GM12878 (cell line): Measurements from ENCODE around the gene YY1. TPM values are rescaled to one million over a fixed set of nuclear protein-coding genes. Genes with fewer than 3 reads are reported as not detected.
A peak's percentile ranks its signal among the peaks of the same experiment; 100 is the strongest.

Experiments
- BACH1 ChIP-seq: fragments of 450-650 bp; IDR thresholded peaks from 2 replicates; pipeline ENCODE4 v1.6.1; 2017; ENCODE audit warnings: mild to moderate bottlenecking, borderline replicate concordance
- BRCA1 ChIP-seq: IDR thresholded peaks from 2 replicates; pipeline ENCODE4 v1.6.1; 2011; ENCODE audit warnings: low read depth, low read length, improper control_type of control experiment
- EP300 ChIP-seq, 2 experiments: fragments of 150-350 bp in 1 of 2; IDR thresholded peaks; 2 replicates each; pipeline ENCODE4 v1.6.1; 2011 to 2012; ENCODE audit warnings: low read depth in 2 of 2, low read length in 2 of 2, borderline replicate concordance in 1 of 2, improper control_type of control experiment in 1 of 2, inconsistent platforms in 1 of 2; ENCODE audit not compliant: control insufficient read depth in 1 of 2
- HDAC2 ChIP-seq: fragments of 200-600 bp; sonication (generic); IDR thresholded peaks from 2 replicates; pipeline ENCODE4 v1.6.1; 2017
- IKZF1 ChIP-seq: fragments of 450-650 bp; conservative IDR thresholded peaks from 2 replicates; pipeline ENCODE4 v1.6.1; 2017; ENCODE audit warnings: antibody characterized with exemption, mild to moderate bottlenecking
- MTA2 ChIP-seq: fragments of 450-650 bp; IDR thresholded peaks from 2 replicates; pipeline ENCODE4 v1.6.1; 2016; ENCODE audit warnings: low read depth, mild to moderate bottlenecking, moderate library complexity
- MXI1 ChIP-seq: fragments of 150-350 bp; IDR thresholded peaks from 2 replicates; pipeline ENCODE4 v1.6.1; 2011; ENCODE audit warnings: low read depth, mild to moderate bottlenecking, inconsistent platforms, low read length, improper control_type of control experiment
- MYB ChIP-seq: fragments of 150-350 bp; IDR thresholded peaks from 2 replicates; pipeline ENCODE4 v1.6.1; 2014; ENCODE audit warnings: mild to moderate bottlenecking, low read depth, low read length, borderline replicate concordance
- NR2C1 ChIP-seq: fragments of 450-650 bp; IDR thresholded peaks from 2 replicates; pipeline ENCODE4 v1.6.1; 2017; ENCODE audit warnings: antibody characterized with exemption, mild to moderate bottlenecking, moderate library complexity
- NR2C2 ChIP-seq: IDR thresholded peaks from 2 replicates; pipeline ENCODE4 v1.6.1; 2011; ENCODE audit warnings: borderline replicate concordance, low read depth; ENCODE audit not compliant: control insufficient read depth, insufficient read length
- NR2F1 ChIP-seq: fragments of 450-650 bp; conservative IDR thresholded peaks from 2 replicates; pipeline ENCODE4 v1.6.1; 2017; ENCODE audit warnings: mild to moderate bottlenecking
- PAX5 ChIP-seq: IDR thresholded peaks from 2 replicates; pipeline ENCODE4 v1.6.1; 2011; ENCODE audit warnings: low read depth, low read length, borderline replicate concordance
- PAX8 ChIP-seq: fragments of 450-650 bp; IDR thresholded peaks from 2 replicates; pipeline ENCODE4 v1.6.1; 2017; ENCODE audit warnings: mild to moderate bottlenecking, moderate library complexity
- PML ChIP-seq: IDR thresholded peaks from 2 replicates; pipeline ENCODE4 v1.6.1; 2012; ENCODE audit warnings: low read length, inconsistent platforms
- RB1 ChIP-seq: fragments of 450-650 bp; formaldehyde crosslinking; IDR thresholded peaks from 2 replicates; pipeline ENCODE4 v1.6.1; 2017; ENCODE audit warnings: mild to moderate bottlenecking, borderline replicate concordance
- RCOR1 ChIP-seq: conservative IDR thresholded peaks from 2 replicates; pipeline ENCODE4 v1.6.1; 2012; ENCODE audit warnings: low read depth, low read length, improper control_type of control experiment
- RELB ChIP-seq: fragments of 450-650 bp; IDR thresholded peaks from 2 replicates; pipeline ENCODE4 v1.6.1; 2017; ENCODE audit warnings: low read depth, mild to moderate bottlenecking, moderate library complexity
- RUNX3 ChIP-seq: IDR thresholded peaks from 2 replicates; pipeline ENCODE4 v1.6.1; 2012; ENCODE audit warnings: low read length, inconsistent platforms
- SKIL ChIP-seq: fragments of 450-650 bp; IDR thresholded peaks from 2 replicates; pipeline ENCODE4 v1.6.1; 2017; ENCODE audit warnings: mild to moderate bottlenecking, low read depth, inconsistent platforms; ENCODE audit not compliant: poor library complexity, severe bottlenecking
- SMAD5 ChIP-seq: IDR thresholded peaks from 2 replicates; pipeline ENCODE4 v1.6.1; 2016; ENCODE audit warnings: antibody characterized with exemption, low read depth
- TARDBP ChIP-seq: IDR thresholded peaks from 2 replicates; pipeline ENCODE4 v1.6.1; 2016; ENCODE audit warnings: borderline replicate concordance
- YY1 ChIP-seq: IDR thresholded peaks from 2 replicates; pipeline ENCODE4 v1.6.1; 2011; ENCODE audit warnings: low read depth, mild to moderate bottlenecking, low read length
- ZNF217 ChIP-seq: fragments of 450-650 bp; IDR thresholded peaks from 2 replicates; pipeline ENCODE4 v1.6.1; 2017; ENCODE audit warnings: antibody characterized with exemption, mild to moderate bottlenecking
- ZNF622 ChIP-seq: fragments of 450-650 bp; IDR thresholded peaks from 2 replicates; pipeline ENCODE4 v1.6.1; 2017; ENCODE audit warnings: mild to moderate bottlenecking, inconsistent platforms
- polyA plus RNA-seq, 11 experiments: library from polyadenylated mRNA; depleted of rRNA in 4 of 11; unstranded in 6 of 11; stranded (reverse) in 5 of 11; fragments of >200 nt; fragmentation: Nextera tagmentation in 4 of 11; fragmentation: Illumina TruSeq in 1 of 11; extraction: Ambion mirVana in 4 of 11; extraction: Trizol in 1 of 11; gene quantifications; 1 replicate in 1 of 11; 2 replicates in 10 of 11; pipeline versions ENCODE4 v1.2.1 to v1.2.3, GENCODE V29; 2011 to 2016; ENCODE audit warnings: inconsistent platforms in 2 of 11, missing spikeins in 2 of 11, low read depth in 1 of 11
- total RNA-seq, 4 experiments: library from RNA; depleted of rRNA in 3 of 4; stranded (reverse); fragments of >200 nt in 3 of 4; fragmentation: Illumina TruSeq in 1 of 4; extraction: Trizol in 1 of 4; gene quantifications; 2 replicates each; pipeline versions ENCODE4 v1.2.1 to v1.2.3, GENCODE V29; 2013 to 2021
- TF ChIP-seq, protein P1 (sequence below): fragments of 450-650 bp; formaldehyde crosslinking; IDR thresholded peaks from 2 replicates; pipeline ENCODE4 v1.5.0; 2022; ENCODE audit warnings: mild to moderate bottlenecking, missing genetic modification characterization

Gene YY1
- total and polyA plus RNA-seq, 10 of the 15 experiments (the other 5 are each of a cell fraction or from before 2014, with no cell fraction given) = 23.7 to 74.0 (median 39.9) TPM

DNA sequence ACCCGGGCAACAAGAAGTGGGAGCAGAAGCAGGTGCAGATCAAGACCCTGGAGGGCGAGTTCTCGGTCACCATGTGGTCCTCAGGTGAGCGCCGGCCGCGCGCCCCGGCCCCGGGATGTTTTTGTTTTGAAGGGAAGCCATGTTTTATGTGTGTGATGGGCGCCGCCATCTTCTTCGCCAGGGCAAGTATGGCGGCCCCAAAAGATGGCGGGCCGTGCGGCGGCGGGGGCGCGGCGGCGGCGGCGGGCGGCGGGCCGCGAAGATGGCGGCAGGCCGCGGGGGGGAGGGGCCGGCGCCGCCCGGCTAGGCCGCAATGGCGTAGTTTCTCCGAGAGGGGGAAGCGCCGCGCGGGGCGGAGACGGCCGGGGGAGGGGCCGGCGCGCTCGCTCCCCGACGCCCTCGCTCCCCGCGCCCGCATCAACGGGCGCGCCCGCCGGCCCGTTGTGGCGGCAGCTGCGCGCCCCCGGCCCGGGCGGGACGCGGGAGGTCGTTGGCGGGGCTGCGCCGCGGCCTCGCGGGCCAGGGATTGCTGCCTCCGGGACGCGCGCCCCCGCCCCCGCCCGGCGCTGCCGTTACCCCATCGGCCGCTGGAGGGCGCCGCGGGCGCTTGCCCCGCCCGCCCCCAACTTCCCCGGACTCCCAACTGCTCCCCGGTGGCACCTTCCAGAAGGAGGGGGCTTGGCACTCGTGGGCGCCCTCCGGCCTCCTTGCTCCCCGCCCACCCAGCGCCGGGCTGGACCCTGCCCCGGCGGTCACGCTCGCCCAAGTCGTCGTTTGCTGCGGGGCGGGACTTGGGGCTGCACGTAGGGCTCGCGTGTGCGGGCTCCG lies 1.1 kb downstream of the YY1 start (continued):
- TF ChIP-seq SKIL (no peak), TARDBP (no peak), ZNF622 (no peak), RUNX3 (peak; percentile 6; the same call in 1 of the 2 replicates), EP300 (IDR thresholded peaks at IDR 0.05; ENCODE audit: borderline replicate concordance in 1 of 2, control insufficient read depth in 1 of 2, low read depth in 2 of 2, low read length in 2 of 2) (no peak), HDAC2 (no peak), NR2F1 (peak; percentile 20; the same call in 1 of the 2 replicates), NR2C2 (no peak), IKZF1 (peak; percentile 78), MYB (no peak), MTA2 (no peak), ZNF217 (no peak), RCOR1 (no peak), RB1 (no peak; the same call in 1 of the 2 replicates), PML (no peak), RELB (no peak; the same call in 1 of the 2 replicates), YY1 (peak; percentile 97), PAX5 (peak; percentile 45; the same call in 1 of the 2 replicates), MXI1 (peak; percentile 39; the same call in 1 of the 2 replicates), BACH1 (peak; percentile 69), NR2C1 (peak; percentile 81), BRCA1 (no peak), SMAD5 (no peak), PAX8 (no peak)
- TF ChIP-seq, protein P1, sequence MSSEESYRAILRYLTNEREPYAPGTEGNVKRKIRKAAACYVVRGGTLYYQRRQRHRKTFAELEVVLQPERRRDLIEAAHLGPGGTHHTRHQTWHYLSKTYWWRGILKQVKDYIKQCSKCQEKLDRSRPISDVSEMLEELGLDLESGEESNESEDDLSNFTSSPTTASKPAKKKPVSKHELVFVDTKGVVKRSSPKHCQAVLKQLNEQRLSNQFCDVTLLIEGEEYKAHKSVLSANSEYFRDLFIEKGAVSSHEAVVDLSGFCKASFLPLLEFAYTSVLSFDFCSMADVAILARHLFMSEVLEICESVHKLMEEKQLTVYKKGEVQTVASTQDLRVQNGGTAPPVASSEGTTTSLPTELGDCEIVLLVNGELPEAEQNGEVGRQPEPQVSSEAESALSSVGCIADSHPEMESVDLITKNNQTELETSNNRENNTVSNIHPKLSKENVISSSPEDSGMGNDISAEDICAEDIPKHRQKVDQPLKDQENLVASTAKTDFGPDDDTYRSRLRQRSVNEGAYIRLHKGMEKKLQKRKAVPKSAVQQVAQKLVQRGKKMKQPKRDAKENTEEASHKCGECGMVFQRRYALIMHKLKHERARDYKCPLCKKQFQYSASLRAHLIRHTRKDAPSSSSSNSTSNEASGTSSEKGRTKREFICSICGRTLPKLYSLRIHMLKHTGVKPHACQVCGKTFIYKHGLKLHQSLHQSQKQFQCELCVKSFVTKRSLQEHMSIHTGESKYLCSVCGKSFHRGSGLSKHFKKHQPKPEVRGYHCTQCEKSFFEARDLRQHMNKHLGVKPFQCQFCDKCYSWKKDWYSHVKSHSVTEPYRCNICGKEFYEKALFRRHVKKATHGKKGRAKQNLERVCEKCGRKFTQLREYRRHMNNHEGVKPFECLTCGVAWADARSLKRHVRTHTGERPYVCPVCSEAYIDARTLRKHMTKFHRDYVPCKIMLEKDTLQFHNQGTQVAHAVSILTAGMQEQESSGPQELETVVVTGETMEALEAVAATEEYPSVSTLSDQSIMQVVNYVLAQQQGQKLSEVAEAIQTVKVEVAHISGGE (CRISPR knock-in tag) = no peak
